Adipocyte (in vitro differentiated cells): ENCODE data around the gene GRHPR.
A peak's percentile ranks its signal among the peaks of the same experiment; 100 is the strongest.

Source experiments
- DNase-seq: peaks from one replicate; pipeline ENCODE4 v3.0.0-alpha.2; 2015; ENCODE audit warnings: low read depth
- H3K27me3 ChIP-seq: replicated peaks from 2 replicates; pipeline ENCODE4 v1.7.0; 2013; ENCODE audit warnings: mild to moderate bottlenecking, low read length, moderate library complexity; ENCODE audit not compliant: control insufficient read depth, insufficient read depth
- H3K36me3 ChIP-seq: 2 replicates; pipeline ENCODE4 v1.7.0; 2013; ENCODE audit warnings: low read length, mild to moderate bottlenecking, moderate library complexity; ENCODE audit not compliant: control insufficient read depth, insufficient read depth, severe bottlenecking
- H3K4me1 ChIP-seq: 2 replicates; pipeline ENCODE4 v1.7.0; 2013; ENCODE audit warnings: mild to moderate bottlenecking, low read length, moderate library complexity; ENCODE audit not compliant: control insufficient read depth, insufficient read depth
- H3K4me3 ChIP-seq: 2 replicates; pipeline ENCODE4 v1.7.0; 2013; ENCODE audit warnings: mild to moderate bottlenecking, low read length, moderate library complexity
- H3K9ac ChIP-seq: 2 replicates; pipeline ENCODE4 v1.7.0; 2013; ENCODE audit warnings: mild to moderate bottlenecking, low read length, moderate library complexity
- H3K9me3 ChIP-seq: 2 replicates; pipeline ENCODE4 v1.7.0; 2013; ENCODE audit warnings: mild to moderate bottlenecking, low read length, moderate library complexity; ENCODE audit not compliant: control insufficient read depth

Gene GRHPR

GRCh38 chr9:37413311-37413710 lies 9.2 kb upstream of the GRHPR start:
- no peak overlapping the region for H3K4me3 ChIP-seq
- peaks cover 4% of the 10 kb centered on the region for H3K27me3 ChIP-seq
- peaks cover 12% of the 10 kb centered on the region for H3K4me1 ChIP-seq
- no peaks in the 10 kb centered on the region for H3K36me3 ChIP-seq
- H3K9ac ChIP-seq = no peak overlapping the region
- DNase-seq = peak; percentile 49
- no peaks in the 10 kb centered on the region for H3K9me3 ChIP-seq

- Histone ChIP-seq H3K27me3 (no peaks in the 10 kb centered on the region), H3K9me3 (no peaks in the 10 kb centered on the region), H3K36me3 (no peaks in the 10 kb centered on the region), H3K9ac (peak overlapping the region; percentile 7), H3K4me1 (peaks cover 12% of the 10 kb centered on the region), H3K4me3 (no peak overlapping the region)
- no peak for DNase-seq
Observed at GRCh38 chr9:37414503-37414943, 8.0 kb upstream of the GRHPR start.

- Histone ChIP-seq H3K4me3 (no peak overlapping the region), H3K9ac (peak overlapping the region; percentile 7), H3K4me1 (peaks cover 12% of the 10 kb centered on the region), H3K9me3 (no peaks in the 10 kb centered on the region), H3K36me3 (no peaks in the 10 kb centered on the region), H3K27me3 (no peaks in the 10 kb centered on the region)
- DNase-seq = peak; percentile 91
Observed at GRCh38 chr9:37415011-37415719, 7.3 kb upstream of the GRHPR start.

- no peak for DNase-seq
- H3K9ac ChIP-seq = no peak overlapping the region
- H3K4me3 ChIP-seq = no peak overlapping the region
- peaks cover 19% of the 10 kb centered on the region for H3K4me1 ChIP-seq
- H3K36me3 ChIP-seq = no peaks in the 10 kb centered on the region
- H3K9me3 ChIP-seq = no peaks in the 10 kb centered on the region
- H3K27me3 ChIP-seq = no peaks in the 10 kb centered on the region
Observed at GRCh38 chr9:37417252-37417803, 5.2 kb upstream of the GRHPR start.

GRCh38 chr9:37417857-37418618 lies 4.5 kb upstream of the GRHPR start:
- Histone ChIP-seq H3K4me3 (no peak overlapping the region), H3K36me3 (no peaks in the 10 kb centered on the region), H3K9me3 (no peaks in the 10 kb centered on the region), H3K4me1 (peaks cover 19% of the 10 kb centered on the region), H3K9ac (no peak overlapping the region), H3K27me3 (no peaks in the 10 kb centered on the region)
- DNase-seq = no peak

GRCh38 chr9:37419204-37419603 lies 3.3 kb upstream of the GRHPR start:
- H3K4me1 ChIP-seq = peaks cover 28% of the 10 kb centered on the region
- H3K9me3 ChIP-seq = no peaks in the 10 kb centered on the region
- H3K27me3 ChIP-seq = no peaks in the 10 kb centered on the region
- no peak overlapping the region for H3K4me3 ChIP-seq
- no peaks in the 10 kb centered on the region for H3K36me3 ChIP-seq
- DNase-seq = no peak
- no peak overlapping the region for H3K9ac ChIP-seq

GRCh38 chr9:37420271-37421215 lies 2.0 kb upstream of the GRHPR start:
- H3K36me3 ChIP-seq = no peaks in the 10 kb centered on the region
- H3K9me3 ChIP-seq = no peaks in the 10 kb centered on the region
- H3K4me3 ChIP-seq = no peak overlapping the region
- H3K27me3 ChIP-seq = no peaks in the 10 kb centered on the region
- H3K4me1 ChIP-seq = peaks cover 33% of the 10 kb centered on the region
- no peak for DNase-seq
- no peak overlapping the region for H3K9ac ChIP-seq

- H3K27me3 ChIP-seq = no peaks in the 10 kb centered on the region
- peak overlapping the region; percentile 99 for H3K9ac ChIP-seq
- H3K36me3 ChIP-seq = peaks cover 13% of the 10 kb centered on the region
- peaks cover 30% of the 10 kb centered on the region for H3K4me1 ChIP-seq
- H3K9me3 ChIP-seq = no peaks in the 10 kb centered on the region
- DNase-seq = no peak
- peak overlapping the region; percentile 97 for H3K4me3 ChIP-seq
Observed at GRCh38 chr9:37421914-37422288, 595 bp upstream of the GRHPR start.

- Histone ChIP-seq H3K36me3 (peaks cover 29% of the 10 kb centered on the region), H3K9me3 (no peaks in the 10 kb centered on the region), H3K4me3 (peak overlapping the region; percentile 97), H3K4me1 (peaks cover 30% of the 10 kb centered on the region), H3K27me3 (no peaks in the 10 kb centered on the region), H3K9ac (peak overlapping the region; percentile 99)
- no peak for DNase-seq
Observed at GRCh38 chr9:37423508-37423907, 1.0 kb downstream of the GRHPR start.

GRCh38 chr9:37424204-37424685 lies 1.7 kb downstream of the GRHPR start:
- DNase-seq = no peak
- H3K4me1 ChIP-seq = peaks cover 30% of the 10 kb centered on the region
- H3K36me3 ChIP-seq = peaks cover 36% of the 10 kb centered on the region
- H3K4me3 ChIP-seq = peak overlapping the region; percentile 97
- peak overlapping the region; percentile 99 for H3K9ac ChIP-seq
- no peaks in the 10 kb centered on the region for H3K27me3 ChIP-seq
- no peaks in the 10 kb centered on the region for H3K9me3 ChIP-seq
